Loucy (cell line): ENCODE measurements around the gene DSG4.

Experiments
- H2AFZ ChIP-seq: fragments of 200-600 bp; sonication (generic); 2 replicates; pipeline ENCODE4 v1.6.0; 2016; ENCODE audit warnings: antibody characterized with exemption, mild to moderate bottlenecking, low read length, moderate library complexity
- H3F3A ChIP-seq: fragments of 200-600 bp; 2 replicates; pipeline ENCODE4 v1.6.0; 2016; ENCODE audit warnings: antibody characterized with exemption, low read depth, mild to moderate bottlenecking
- H3K27me3 ChIP-seq: fragments of 200-600 bp; sonication (generic); 2 replicates; pipeline ENCODE4 v1.6.1; 2014; ENCODE audit warnings: low read length, mild to moderate bottlenecking; ENCODE audit not compliant: insufficient read depth, poor library complexity, severe bottlenecking
- H3K36me3 ChIP-seq: fragments of 200-600 bp; sonication (generic); 2 replicates; pipeline ENCODE4 v1.6.1; 2016; ENCODE audit warnings: low read length; ENCODE audit not compliant: insufficient read depth
- H3K4me1 ChIP-seq: fragments of 200-600 bp; sonication (generic); 2 replicates; pipeline ENCODE4 v1.5.1; 2014; ENCODE audit warnings: low read length, mild to moderate bottlenecking; ENCODE audit not compliant: insufficient read depth, poor library complexity, severe bottlenecking
- H3K4me2 ChIP-seq: fragments of 200-600 bp; sonication (generic); 2 replicates; pipeline ENCODE4 v1.6.0; 2014; ENCODE audit warnings: antibody characterized with exemption, low read length, low read depth, mild to moderate bottlenecking; ENCODE audit not compliant: poor library complexity, severe bottlenecking
- H3K4me3 ChIP-seq: fragments of 200-600 bp; sonication (generic); 2 replicates; pipeline ENCODE4 v1.5.1; 2014; ENCODE audit warnings: low read length, mild to moderate bottlenecking, mixed read lengths; ENCODE audit not compliant: poor library complexity, severe bottlenecking
- H3K79me2 ChIP-seq: fragments of 200-600 bp; sonication (generic); 2 replicates; pipeline ENCODE4 v1.6.1; 2014; ENCODE audit warnings: low read length; ENCODE audit not compliant: insufficient read depth
- H3K9ac ChIP-seq: fragments of 200-600 bp; sonication (generic); 2 replicates; pipeline ENCODE4 v1.6.0; 2014; ENCODE audit warnings: mild to moderate bottlenecking, low read depth, low read length, moderate library complexity; ENCODE audit not compliant: poor library complexity, severe bottlenecking
- H3K9me2 ChIP-seq: fragments of 200-600 bp; sonication (generic); replicated peaks from 2 replicates; pipeline ENCODE4 v1.6.1; 2016; ENCODE audit warnings: low read depth, low read length, mixed read lengths
- H3K9me3 ChIP-seq: fragments of 200-600 bp; sonication (generic); 2 replicates; pipeline ENCODE4 v1.6.1; 2014; ENCODE audit warnings: mild to moderate bottlenecking, antibody characterized with exemption, low read length, low read depth; ENCODE audit not compliant: insufficient read depth
- H4K20me1 ChIP-seq: fragments of 200-600 bp; sonication (generic); 2 replicates; pipeline ENCODE4 v1.6.0; 2014; ENCODE audit warnings: antibody characterized with exemption, low read length, mild to moderate bottlenecking; ENCODE audit not compliant: insufficient read depth, poor library complexity, severe bottlenecking
- EZH2phosphoT487 ChIP-seq: fragments of 200-600 bp; IDR thresholded peaks from 2 replicates; pipeline ENCODE4 v1.6.1; 2018; ENCODE audit warnings: antibody characterized with exemption, mild to moderate bottlenecking, moderate library complexity, borderline replicate concordance
- TF ChIP-seq, protein P1 (sequence below): fragments of 200-600 bp; sonication (generic); conservative IDR thresholded peaks from 2 replicates; pipeline ENCODE4 v1.5.1; 2014; ENCODE audit warnings: mild to moderate bottlenecking, antibody characterized with exemption, low read length

DSG4 gene

DNA sequence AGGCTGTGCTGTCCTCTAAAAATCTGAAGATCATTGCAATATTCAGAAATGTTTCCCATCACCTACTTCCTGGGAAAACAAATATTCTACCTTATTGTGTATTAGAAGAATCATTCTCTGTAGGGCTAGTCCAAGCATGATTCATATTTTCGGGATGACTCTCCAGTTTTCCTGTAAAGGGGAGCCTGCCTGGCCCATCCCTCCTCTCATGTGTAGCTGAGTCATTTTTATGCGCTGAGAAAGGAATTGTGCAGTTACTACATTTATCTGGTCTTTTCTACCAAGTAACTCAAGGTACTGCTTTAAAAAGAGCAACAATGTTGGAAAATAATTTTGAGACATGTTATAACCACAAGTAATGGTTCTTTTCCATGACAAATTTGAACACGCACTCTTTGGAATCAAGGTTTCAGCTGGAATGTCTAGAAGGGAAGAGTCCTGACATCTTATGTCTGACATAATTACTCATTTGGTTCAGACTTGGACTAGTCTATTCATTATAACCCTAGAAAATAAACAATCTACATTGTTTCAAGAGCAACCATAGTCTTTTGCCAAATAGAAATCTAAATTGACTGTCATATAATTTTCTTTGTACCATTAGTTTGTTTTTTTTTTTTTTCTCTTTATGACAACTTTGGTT, 77.6 kb downstream of the DSG4 start:
- H3K27me3 ChIP-seq, result no peaks in the 10 kb centered on the region
- H3F3A ChIP-seq, result no peaks in the 10 kb centered on the region
- H3K9ac ChIP-seq, result no peak overlapping the region
- no peaks in the 10 kb centered on the region for H3K9me3 ChIP-seq
- no peaks in the 10 kb centered on the region for H3K4me1 ChIP-seq
- no peaks in the 10 kb centered on the region for H3K9me2 ChIP-seq
- no peaks in the 10 kb centered on the region for H3K36me3 ChIP-seq
- H3K4me3 ChIP-seq, result no peak overlapping the region
- no peak overlapping the region for H2AFZ ChIP-seq
- H3K4me2 ChIP-seq, result no peak overlapping the region
- no peak for TF ChIP-seq EZH2phosphoT487
- TF ChIP-seq, protein P1, sequence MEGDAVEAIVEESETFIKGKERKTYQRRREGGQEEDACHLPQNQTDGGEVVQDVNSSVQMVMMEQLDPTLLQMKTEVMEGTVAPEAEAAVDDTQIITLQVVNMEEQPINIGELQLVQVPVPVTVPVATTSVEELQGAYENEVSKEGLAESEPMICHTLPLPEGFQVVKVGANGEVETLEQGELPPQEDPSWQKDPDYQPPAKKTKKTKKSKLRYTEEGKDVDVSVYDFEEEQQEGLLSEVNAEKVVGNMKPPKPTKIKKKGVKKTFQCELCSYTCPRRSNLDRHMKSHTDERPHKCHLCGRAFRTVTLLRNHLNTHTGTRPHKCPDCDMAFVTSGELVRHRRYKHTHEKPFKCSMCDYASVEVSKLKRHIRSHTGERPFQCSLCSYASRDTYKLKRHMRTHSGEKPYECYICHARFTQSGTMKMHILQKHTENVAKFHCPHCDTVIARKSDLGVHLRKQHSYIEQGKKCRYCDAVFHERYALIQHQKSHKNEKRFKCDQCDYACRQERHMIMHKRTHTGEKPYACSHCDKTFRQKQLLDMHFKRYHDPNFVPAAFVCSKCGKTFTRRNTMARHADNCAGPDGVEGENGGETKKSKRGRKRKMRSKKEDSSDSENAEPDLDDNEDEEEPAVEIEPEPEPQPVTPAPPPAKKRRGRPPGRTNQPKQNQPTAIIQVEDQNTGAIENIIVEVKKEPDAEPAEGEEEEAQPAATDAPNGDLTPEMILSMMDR, result no peak
- H3K79me2 ChIP-seq, result no peaks in the 10 kb centered on the region
- no peaks in the 10 kb centered on the region for H4K20me1 ChIP-seq
